ENCODE results near the gene POP4. TPM values are rescaled to one million over a fixed set of nuclear protein-coding genes. Genes with fewer than 3 reads are reported as not detected.
A peak's percentile ranks its signal among the peaks of the same experiment; 100 is the strongest.

The POP4 gene
- total RNA-seq, 6 donors from 2014 or later: 29.3 to 59.6 (median 53.8) TPM

GRCh38 chr19:29663861-29664752, 58.0 kb downstream of the POP4 start:
- Histone ChIP-seq H3K27me3 (no peaks in the 10 kb centered on the region), H3K9me3 (no peaks in the 10 kb centered on the region), H3K36me3 (no peaks in the 10 kb centered on the region), H3K4me3 (peak overlapping the region in 2 of 4 donors; percentile 81 to 91), H3K4me1 (peaks cover 33 to 53% (median 42%) of the 10 kb centered on the region in 4 donors), H3K27ac (peak overlapping the region in 3 of 4 donors; percentile 82 to 91 (median 87))
- TF ChIP-seq CTCF (IDR thresholded peaks at IDR 0.05) (no peak), POLR2A (IDR thresholded peaks at IDR 0.05) (no peak), EP300 (IDR thresholded peaks at IDR 0.05) (no peak), POLR2AphosphoS5 (IDR thresholded peaks at IDR 0.05) (no peak)
- peak in 1 of 2 donors; percentile 17 for DNase-seq
- 93 to 94% methylated on average over 18 to 19 of the region's 19 CpGs for WGBS, 2 donors
- ATAC-seq (ENCODE audit: low FRiP score in 2 of 2): no peak

- Histone ChIP-seq H3K27ac (peak overlapping the region; percentile 74 to 91 (median 84)), H3K9me3 (no peaks in the 10 kb centered on the region), H3K27me3 (no peaks in the 10 kb centered on the region), H3K4me3 (peak overlapping the region in 3 of 4 donors; percentile 73 to 91 (median 81)), H3K36me3 (no peaks in the 10 kb centered on the region), H3K4me1 (peaks cover 35 to 56% (median 48%) of the 10 kb centered on the region in 4 donors)
- no peak for DNase-seq
- WGBS, 2 donors: 23 to 32% methylated on average over 19 to 22 of the region's 22 CpGs
- ATAC-seq (ENCODE audit: low FRiP score in 2 of 2): no peak
- TF ChIP-seq POLR2A (IDR thresholded peaks at IDR 0.05) (no peak), POLR2AphosphoS5 (IDR thresholded peaks at IDR 0.05) (no peak), CTCF (IDR thresholded peaks at IDR 0.05) (peak in 1 of 6 experiments; percentile 39)
Observed at GRCh38 chr19:29664753-29665214, 58.7 kb downstream of the POP4 start.

- H3K27ac ChIP-seq: peak within 1 kb of the TSS; percentile 74 to 91 (median 84)
- H3K9me3 ChIP-seq: no peaks in the 10 kb centered on the region
- no peaks in the 10 kb centered on the region for H3K27me3 ChIP-seq
- DNase-seq (peak; percentile 92 to 99), ATAC-seq (ENCODE audit: low FRiP score in 2 of 2) (peak; percentile 91 to 96)
- TF ChIP-seq EP300 (IDR thresholded peaks at IDR 0.05) (no peak), CTCF (IDR thresholded peaks at IDR 0.05) (peak in 1 of 6 experiments; percentile 51), POLR2A (IDR thresholded peaks at IDR 0.05) (peak in 1 of 4 donors; percentile 79), POLR2AphosphoS5 (IDR thresholded peaks at IDR 0.05) (peak in 1 of 2 donors; percentile 50)
- no peaks in the 10 kb centered on the region for H3K36me3 ChIP-seq
- WGBS, 2 donors: 0% methylated on average over 11 to 30 of the region's 75 CpGs
- peak within 1 kb of the TSS; percentile 73 to 91 (median 84) for H3K4me3 ChIP-seq
- H3K4me1 ChIP-seq: peaks cover 35 to 56% (median 51%) of the 10 kb centered on the region in 4 donors
Observed at GRCh38 chr19:29665215-29665825, 59.2 kb downstream of the POP4 start, which contains the start of gene PLEKHF1. Gene PLEKHF1, plus strand, starts transcription at chr19:29665461. Its CDS starts 8,379 bp downstream, at chr19:29673840.

- DNase-seq: peak in 1 of 2 donors; percentile 85
- peak overlapping the region; percentile 74 to 91 (median 84) for H3K27ac ChIP-seq
- peak in 1 of 2 donors; percentile 65 for TF ChIP-seq POLR2AphosphoS5 (IDR thresholded peaks at IDR 0.05)
- TF ChIP-seq POLR2A (IDR thresholded peaks at IDR 0.05): peak in 1 of 4 donors; percentile 35
- TF ChIP-seq CTCF (IDR thresholded peaks at IDR 0.05): no peak
- TF ChIP-seq EP300 (IDR thresholded peaks at IDR 0.05): no peak
- H3K9me3 ChIP-seq: no peaks in the 10 kb centered on the region
- H3K4me1 ChIP-seq: peaks cover 39 to 61% (median 55%) of the 10 kb centered on the region in 4 donors
- H3K36me3 ChIP-seq: peaks cover 0 to 3% (median 0%) of the 10 kb centered on the region in 4 donors
- 0 to 10% methylated on average over 13 to 15 of the region's 30 CpGs for WGBS, 2 donors
- peak overlapping the region; percentile 73 to 91 (median 84) for H3K4me3 ChIP-seq
- no peaks in the 10 kb centered on the region for H3K27me3 ChIP-seq
- peak; percentile 20 to 60 for ATAC-seq (ENCODE audit: low FRiP score in 2 of 2)
Observed at GRCh38 chr19:29665826-29666577, 59.9 kb downstream of the POP4 start.

Measured in upper lobe of left lung (tissue), 6 donors.